ENCODE results near the gene TCTN2. TPM values are rescaled to one million over a fixed set of nuclear protein-coding genes. Genes with fewer than 3 reads are reported as not detected.

TCTN2 gene
- total RNA-seq, 1 experiment from 2014 or later, result 6.6 TPM

DNA sequence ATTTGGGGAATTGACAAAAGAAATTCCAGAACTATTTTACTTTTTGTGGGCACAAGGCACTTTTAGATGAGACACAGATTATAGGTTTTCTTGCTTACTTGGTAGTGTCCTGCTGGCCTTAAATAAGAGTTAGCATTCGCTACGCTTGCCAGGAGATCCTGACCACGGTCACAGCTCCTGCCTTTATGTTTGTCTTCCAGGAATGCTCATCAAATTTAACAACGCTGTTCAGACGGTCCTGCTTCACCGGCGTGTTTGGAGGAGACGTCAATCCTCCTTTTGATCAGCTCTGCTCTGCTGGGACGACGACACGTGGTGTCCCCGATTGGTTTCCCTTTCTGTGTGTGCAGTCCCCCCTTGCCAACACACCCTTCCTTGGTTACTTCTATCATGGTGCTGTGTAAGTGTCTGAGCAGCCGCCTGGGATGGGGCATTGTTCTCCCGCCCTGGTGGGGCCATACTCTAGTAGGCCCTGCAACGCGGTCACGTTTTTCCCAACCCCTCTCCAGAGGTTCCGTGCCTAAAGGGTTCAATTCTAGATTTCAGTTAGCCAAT, 15.8 kb downstream of the TCTN2 start:
- DNase-seq (ENCODE audit: low spot score), result no peak

DNA sequence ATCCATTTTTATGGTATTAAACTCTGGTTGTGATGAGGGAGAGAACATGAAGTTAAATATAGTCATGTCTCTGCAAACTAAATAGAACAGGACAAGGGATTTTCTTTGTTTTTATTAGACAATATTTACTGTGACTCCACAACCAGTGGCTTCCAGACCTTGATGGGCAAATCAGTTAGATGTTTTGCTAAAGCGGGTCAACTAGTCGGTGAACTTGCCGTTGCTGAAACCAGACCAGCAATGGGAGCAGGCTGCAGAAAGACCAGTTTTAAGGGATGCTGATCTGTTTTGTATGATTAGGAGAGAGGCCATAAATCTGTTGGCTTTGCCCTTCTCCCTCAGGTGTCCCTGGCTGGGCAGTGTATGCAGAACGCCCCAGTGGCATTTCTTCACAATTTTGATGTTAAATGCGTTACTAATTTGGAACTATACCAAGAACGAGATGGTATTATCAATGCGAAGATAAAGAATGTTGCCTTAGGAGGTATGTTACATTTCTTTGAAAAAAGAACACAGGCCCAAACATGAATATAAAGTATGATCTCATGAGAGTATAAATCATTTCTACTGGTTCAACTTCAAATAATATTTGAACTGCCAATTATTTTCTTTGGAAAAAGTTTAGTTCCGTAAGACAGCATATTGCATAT, 19.4 kb downstream of the TCTN2 start:
- DNase-seq (ENCODE audit: low spot score), result no peak

DNA sequence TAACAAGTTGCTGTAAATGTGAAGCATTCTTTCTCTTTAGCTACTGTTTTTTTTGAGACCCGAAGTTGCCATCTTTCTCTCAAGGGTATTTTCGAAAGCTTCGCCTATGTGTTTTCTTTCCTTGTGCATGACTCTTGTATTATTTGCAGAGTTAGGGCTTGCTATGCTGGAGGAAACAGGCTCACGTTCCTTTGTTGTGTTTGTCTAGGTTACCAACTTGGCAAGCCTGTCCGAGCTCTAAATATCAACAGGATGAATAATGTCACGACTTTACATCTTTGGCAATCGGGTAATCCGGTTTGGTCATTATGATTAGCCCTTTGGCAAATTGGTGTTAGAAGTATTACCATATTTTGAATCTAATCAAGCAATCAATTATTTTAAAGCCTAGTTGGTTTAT, 25.3 kb downstream of the TCTN2 start:
- no peak for DNase-seq (ENCODE audit: low spot score)

DNA sequence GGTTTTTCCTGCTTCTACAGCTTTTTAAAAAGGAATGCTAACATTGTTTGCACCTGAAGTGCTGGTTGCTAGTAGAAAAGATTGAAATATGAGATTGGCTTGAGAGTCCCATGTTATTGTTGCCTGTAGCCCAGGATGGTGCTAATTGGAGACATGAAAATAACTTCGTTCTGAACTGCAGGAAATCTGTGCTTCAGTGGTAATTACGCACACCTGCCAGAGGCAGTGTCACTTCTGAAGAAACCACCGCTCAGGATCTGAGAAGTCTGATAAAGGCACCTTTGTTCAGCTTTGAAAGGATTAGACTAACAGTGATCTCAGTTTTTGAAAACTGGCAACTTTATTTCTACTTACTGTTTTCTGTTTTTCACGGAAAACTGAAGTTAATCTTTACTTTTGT, 25.7 kb downstream of the TCTN2 start:
- no peak for DNase-seq (ENCODE audit: low spot score)

GRCh38 chr12:123705935-123706334, 35.0 kb downstream of the TCTN2 start:
- DNase-seq (ENCODE audit: low spot score), result no peak

GRCh38 chr12:123707466-123707865, 36.6 kb downstream of the TCTN2 start:
- no peak for DNase-seq (ENCODE audit: low spot score)

- DNase-seq (ENCODE audit: low spot score), result peak; percentile 13
These were observed 41.9 kb downstream of the TCTN2 start for GRCh38 chr12:123712780-123713319.

DNA sequence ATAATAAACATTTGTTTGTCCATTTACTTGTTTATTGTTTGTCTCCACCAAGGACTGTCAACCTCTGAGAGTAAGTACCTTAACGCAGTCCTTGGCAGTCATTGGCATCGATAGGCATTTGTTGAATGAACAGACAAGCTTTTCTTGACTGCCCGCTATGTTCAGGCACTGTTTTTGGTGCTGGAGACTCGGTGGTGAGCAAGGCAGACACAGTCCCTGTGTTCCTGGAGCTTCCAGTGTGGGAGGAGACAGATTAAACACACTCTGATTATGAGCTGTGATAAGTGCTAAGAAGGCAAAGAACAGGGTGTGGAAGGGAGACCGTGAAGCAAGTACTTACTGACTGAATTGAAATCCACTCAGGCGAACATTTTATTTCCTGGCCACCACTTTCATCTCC, 42.5 kb downstream of the TCTN2 start:
- peak; percentile 42 for DNase-seq (ENCODE audit: low spot score)

GRCh38 chr12:123713823-123714585, 43.1 kb downstream of the TCTN2 start:
- no peak for DNase-seq (ENCODE audit: low spot score)

- DNase-seq (ENCODE audit: low spot score), result no peak
These were observed 44.3 kb downstream of the TCTN2 start for GRCh38 chr12:123715195-123715594.

- no peak for DNase-seq (ENCODE audit: low spot score)
These were observed 46.4 kb downstream of the TCTN2 start for GRCh38 chr12:123717350-123717749.

GRCh38 chr12:123720141-123720814, 49.4 kb downstream of the TCTN2 start:
- DNase-seq (ENCODE audit: low spot score), result no peak

- no peak for DNase-seq (ENCODE audit: low spot score)
These were observed 50.3 kb downstream of the TCTN2 start for GRCh38 chr12:123721245-123721644.

- no peak for DNase-seq (ENCODE audit: low spot score)
These were observed 52.1 kb downstream of the TCTN2 start for GRCh38 chr12:123723011-123723410.

DNA sequence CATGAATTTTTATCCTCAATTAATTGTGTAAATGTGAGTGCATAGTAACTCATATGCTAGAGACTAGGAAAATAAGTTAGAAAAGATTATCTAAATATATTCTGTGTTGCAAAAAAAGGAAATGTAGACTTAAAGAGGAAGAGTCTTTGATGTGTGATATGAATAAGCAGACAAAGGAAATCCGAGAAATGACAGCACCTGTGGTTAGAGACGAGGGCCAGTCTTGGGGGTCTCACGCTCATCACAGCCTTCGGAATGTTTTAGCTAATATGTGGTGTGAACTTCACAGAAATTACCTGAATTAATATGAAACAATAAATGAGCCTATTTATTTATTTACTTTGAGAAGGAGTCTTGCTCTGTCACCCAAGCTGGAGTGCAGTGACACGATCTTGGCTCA, 52.9 kb downstream of the TCTN2 start:
- DNase-seq (ENCODE audit: low spot score), result no peak

DNA sequence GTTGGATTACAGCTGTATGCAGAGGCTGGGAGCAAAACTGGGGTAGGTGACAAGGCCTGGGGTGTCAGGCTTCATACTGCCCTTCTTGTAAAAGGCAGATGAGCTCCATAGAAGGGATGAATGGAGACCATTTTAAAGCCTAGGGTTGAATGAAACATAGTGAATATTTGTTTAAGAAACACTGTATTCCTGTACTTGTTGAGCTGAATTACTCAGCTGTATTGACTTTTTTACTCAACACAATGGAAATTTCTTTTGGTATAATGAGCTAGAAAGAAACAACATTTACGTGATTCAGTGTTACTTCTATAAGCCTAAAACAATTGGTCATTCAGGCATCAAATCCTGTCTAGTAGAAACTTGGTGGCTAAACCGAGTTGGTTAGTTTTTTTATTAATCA, 55.3 kb downstream of the TCTN2 start:
- DNase-seq (ENCODE audit: low spot score), result no peak

GRCh38 chr12:123726962-123727361, 56.0 kb downstream of the TCTN2 start:
- no peak for DNase-seq (ENCODE audit: low spot score)

DNA sequence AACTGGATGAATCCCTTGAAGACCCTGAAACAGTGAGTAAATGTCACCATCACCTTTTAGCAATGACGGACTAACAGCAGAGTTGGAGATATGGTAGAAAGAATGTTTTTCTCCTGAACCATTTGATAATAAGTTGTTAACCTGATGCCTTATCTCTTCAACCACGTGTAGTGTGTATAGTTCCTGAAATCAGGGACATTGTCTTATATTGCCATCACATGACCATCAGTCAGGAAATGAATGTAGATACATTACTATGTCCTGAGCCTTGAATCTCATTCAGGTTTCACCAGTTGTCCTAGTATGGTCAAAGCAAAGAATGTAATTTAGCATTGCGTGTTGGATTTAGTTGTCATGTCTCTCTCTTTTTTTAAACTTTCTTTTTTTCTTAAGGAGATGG, 57.0 kb downstream of the TCTN2 start:
- no peak for DNase-seq (ENCODE audit: low spot score)

DNA sequence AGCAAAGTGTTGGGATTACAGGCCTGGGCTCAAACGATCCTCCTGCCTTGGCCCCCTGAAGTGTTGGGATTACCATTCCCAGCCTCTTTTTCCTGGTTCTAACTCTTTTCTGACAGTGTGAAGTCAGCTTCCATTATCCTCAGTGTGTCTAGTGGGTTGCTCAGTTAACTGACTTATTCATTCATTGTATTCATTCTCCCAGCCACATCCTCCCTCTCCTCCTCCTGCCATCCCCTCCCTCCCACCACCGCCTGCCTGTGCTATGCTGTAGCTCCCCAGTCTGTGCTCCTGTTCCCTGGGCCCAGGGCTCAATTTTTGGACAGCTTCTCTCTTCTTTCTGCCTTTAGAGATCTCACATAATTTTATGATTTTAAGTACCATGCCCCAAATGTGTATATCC, 60.7 kb downstream of the TCTN2 start:
- DNase-seq (ENCODE audit: low spot score), result no peak

DNA sequence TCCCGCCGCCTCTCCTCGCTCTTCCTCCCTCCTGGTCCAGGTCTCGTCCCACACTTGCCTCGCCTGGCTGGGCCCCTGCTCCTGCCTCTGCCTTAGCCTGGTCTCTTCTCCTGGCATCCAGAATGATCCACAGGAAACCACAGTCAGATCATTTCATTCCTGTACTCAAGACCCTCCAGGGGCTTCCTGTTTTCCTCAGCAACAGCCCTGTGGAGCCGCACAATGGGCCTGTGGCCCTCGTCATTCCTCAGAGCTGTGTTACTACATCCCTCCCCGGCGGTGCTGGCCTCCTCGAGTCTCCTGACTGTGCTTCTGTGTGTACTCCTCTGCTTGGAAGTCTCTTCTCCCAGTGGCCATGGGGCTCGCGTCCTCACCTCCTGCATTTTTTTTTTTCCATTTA, 61.3 kb downstream of the TCTN2 start:
- DNase-seq (ENCODE audit: low spot score), result no peak

DNA sequence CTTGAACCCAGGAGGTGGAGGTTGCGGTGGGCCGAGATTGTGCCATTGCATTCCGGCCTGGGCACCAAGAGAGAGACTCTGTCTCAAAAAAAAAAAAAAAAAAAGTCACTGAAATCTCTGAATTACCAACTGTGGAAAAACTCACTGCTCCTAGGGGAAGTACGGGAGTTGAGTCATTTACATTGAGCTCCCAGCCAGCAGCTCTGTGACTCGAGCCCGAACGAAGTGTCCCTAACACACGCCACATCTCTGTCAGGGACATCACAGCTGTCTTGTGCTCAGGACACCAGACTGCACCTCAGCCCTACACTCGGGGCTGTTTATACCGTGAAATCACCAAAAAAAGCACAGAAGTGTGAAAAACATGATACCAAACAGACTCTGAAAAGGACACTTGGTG, 62.3 kb downstream of the TCTN2 start:
- no peak for DNase-seq (ENCODE audit: low spot score)

DNA sequence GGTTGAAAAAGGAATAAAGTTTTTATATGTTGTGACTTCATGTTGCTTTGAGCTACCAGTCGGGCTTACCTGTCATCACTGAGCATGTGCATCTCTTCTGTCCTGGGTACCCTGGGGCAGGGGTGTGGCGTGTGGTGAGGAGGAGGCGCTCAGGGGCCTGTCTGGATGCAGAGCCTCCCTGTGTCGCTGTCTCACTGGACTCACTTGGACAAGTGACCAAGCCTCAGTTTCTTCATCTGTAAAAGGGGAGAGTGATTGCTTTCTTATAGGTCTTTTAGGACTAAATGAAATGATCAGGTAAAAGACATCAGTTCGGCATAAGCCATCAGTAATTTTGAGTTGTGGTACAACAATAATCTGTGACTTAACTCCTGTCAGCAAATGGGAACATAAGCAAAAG, 63.4 kb downstream of the TCTN2 start:
- no peak for DNase-seq (ENCODE audit: low spot score)
